Breast epithelium (tissue), 4 donors: ENCODE data around the gene HIPK1. TPM values are rescaled to one million over a fixed set of nuclear protein-coding genes. Genes with fewer than 3 reads are reported as not detected.
A peak's percentile ranks its signal among the peaks of the same experiment; 100 is the strongest.

Source experiments
- DNase-seq, 2 donors: peaks; one replicate each; pipeline ENCODE4 v3.0.0-alpha.2; 2019; ENCODE audit warnings: low spot score in 2 of 2
- H3K27ac ChIP-seq, 2 donors: fragments of 200-600 bp; sonication (generic) in 1 of 2; one replicate each; pipeline ENCODE4 v1.5.1; 2016 to 2019; ENCODE audit warnings: mild to moderate bottlenecking in 1 of 2
- H3K27me3 ChIP-seq, 2 donors: fragments of 200-600 bp; sonication (generic) in 1 of 2; one replicate each; pipeline versions ENCODE4 v1.5.1 to v1.6.0; 2017 to 2019; ENCODE audit warnings: control low read depth in 1 of 2, mild to moderate bottlenecking in 1 of 2
- H3K36me3 ChIP-seq: fragments of 200-600 bp; one replicate; pipeline ENCODE4 v1.5.1; 2019
- H3K4me1 ChIP-seq, 2 donors: fragments of 200-600 bp; sonication (generic); one replicate each; pipeline ENCODE4 v1.5.1; 2016 to 2019; ENCODE audit warnings: control low read depth in 1 of 2
- H3K4me3 ChIP-seq, 3 donors: fragments of 200-600 bp; sonication (generic); 1 replicate in 2 of 3; 2 replicates in 1 of 3; pipeline ENCODE4 v1.5.1; 2016 to 2019; ENCODE audit warnings: mild to moderate bottlenecking in 3 of 3, moderate library complexity in 2 of 3
- H3K9me3 ChIP-seq, 2 donors: fragments of 200-600 bp; sonication (generic) in 1 of 2; one replicate each; pipeline ENCODE4 v1.5.1; 2016 to 2019; ENCODE audit warnings: control low read depth in 1 of 2
- POLR2A ChIP-seq: fragments of 450-650 bp; IDR thresholded peaks from one replicate; pipeline ENCODE4 v1.6.1; 2016; ENCODE audit warnings: antibody characterized with exemption, mild to moderate bottlenecking, moderate library complexity
- POLR2AphosphoS5 ChIP-seq, 3 donors: sonication (generic); formaldehyde crosslinking; IDR thresholded peaks; one replicate each; pipeline ENCODE4 v1.6.1; 2017; ENCODE audit warnings: antibody characterized with exemption in 3 of 3
- intact Hi-C: fragments of 100-400 bp; cut with DNase I; formaldehyde crosslinking; loops from one replicate; pipeline ENCODE4 v1.15.1; 2023; ENCODE audit warnings: low total_unique reads
- total RNA-seq, 3 donors: library from RNA; depleted of rRNA; stranded (reverse); fragments of >200 nt; gene quantifications; one replicate each; pipeline ENCODE4 v1.1.0, GENCODE V29; 2016
- TF ChIP-seq, protein P1 (sequence below), 3 donors: fragments of 450-650 bp; IDR thresholded peaks; one replicate each; pipeline ENCODE4 v1.5.1; 2016 to 2017; ENCODE audit warnings: antibody characterized with exemption in 3 of 3, mild to moderate bottlenecking in 3 of 3, moderate library complexity in 3 of 3

HIPK1 gene
- total RNA-seq, 3 donors from 2014 or later = 46.9 to 66.2 (median 57.8) TPM

DNA sequence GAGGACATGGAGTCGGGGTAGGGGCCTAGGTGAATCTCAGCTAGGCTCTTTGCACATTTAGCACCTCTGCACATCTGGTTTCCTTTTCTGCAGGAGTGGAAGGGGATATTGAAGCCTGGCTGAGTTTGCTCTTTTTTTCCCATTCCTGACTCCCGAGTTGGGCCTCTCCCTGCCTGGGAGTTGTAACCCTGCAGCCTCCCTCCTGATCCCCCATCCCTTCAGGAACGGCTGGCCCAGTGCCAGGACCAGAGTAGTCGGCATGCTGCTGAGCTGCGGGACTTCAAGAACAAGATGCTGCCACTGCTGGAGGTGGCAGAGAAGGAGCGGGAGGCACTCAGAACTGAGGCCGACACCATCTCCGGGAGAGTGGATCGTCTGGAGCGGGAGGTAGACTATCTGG is 51.0 kb downstream of the HIPK1 start:
- Histone ChIP-seq H3K4me3 (peak overlapping the region; percentile 44 to 61 (median 47)), H3K4me1 (peaks cover 5 to 9% of the 10 kb centered on the region in 2 donors), H3K27ac (peak overlapping the region; percentile 61 to 92), H3K36me3 (no peaks in the 10 kb centered on the region), H3K27me3 (no peaks in the 10 kb centered on the region), H3K9me3 (no peaks in the 10 kb centered on the region)
- TF ChIP-seq POLR2AphosphoS5 (IDR thresholded peaks at IDR 0.05) (no peak), POLR2A (no peak)
- TF ChIP-seq, protein P1, sequence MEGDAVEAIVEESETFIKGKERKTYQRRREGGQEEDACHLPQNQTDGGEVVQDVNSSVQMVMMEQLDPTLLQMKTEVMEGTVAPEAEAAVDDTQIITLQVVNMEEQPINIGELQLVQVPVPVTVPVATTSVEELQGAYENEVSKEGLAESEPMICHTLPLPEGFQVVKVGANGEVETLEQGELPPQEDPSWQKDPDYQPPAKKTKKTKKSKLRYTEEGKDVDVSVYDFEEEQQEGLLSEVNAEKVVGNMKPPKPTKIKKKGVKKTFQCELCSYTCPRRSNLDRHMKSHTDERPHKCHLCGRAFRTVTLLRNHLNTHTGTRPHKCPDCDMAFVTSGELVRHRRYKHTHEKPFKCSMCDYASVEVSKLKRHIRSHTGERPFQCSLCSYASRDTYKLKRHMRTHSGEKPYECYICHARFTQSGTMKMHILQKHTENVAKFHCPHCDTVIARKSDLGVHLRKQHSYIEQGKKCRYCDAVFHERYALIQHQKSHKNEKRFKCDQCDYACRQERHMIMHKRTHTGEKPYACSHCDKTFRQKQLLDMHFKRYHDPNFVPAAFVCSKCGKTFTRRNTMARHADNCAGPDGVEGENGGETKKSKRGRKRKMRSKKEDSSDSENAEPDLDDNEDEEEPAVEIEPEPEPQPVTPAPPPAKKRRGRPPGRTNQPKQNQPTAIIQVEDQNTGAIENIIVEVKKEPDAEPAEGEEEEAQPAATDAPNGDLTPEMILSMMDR (IDR thresholded peaks at IDR 0.05) = no peak
- intact Hi-C loops = no loop called here
- no peak for DNase-seq

DNA sequence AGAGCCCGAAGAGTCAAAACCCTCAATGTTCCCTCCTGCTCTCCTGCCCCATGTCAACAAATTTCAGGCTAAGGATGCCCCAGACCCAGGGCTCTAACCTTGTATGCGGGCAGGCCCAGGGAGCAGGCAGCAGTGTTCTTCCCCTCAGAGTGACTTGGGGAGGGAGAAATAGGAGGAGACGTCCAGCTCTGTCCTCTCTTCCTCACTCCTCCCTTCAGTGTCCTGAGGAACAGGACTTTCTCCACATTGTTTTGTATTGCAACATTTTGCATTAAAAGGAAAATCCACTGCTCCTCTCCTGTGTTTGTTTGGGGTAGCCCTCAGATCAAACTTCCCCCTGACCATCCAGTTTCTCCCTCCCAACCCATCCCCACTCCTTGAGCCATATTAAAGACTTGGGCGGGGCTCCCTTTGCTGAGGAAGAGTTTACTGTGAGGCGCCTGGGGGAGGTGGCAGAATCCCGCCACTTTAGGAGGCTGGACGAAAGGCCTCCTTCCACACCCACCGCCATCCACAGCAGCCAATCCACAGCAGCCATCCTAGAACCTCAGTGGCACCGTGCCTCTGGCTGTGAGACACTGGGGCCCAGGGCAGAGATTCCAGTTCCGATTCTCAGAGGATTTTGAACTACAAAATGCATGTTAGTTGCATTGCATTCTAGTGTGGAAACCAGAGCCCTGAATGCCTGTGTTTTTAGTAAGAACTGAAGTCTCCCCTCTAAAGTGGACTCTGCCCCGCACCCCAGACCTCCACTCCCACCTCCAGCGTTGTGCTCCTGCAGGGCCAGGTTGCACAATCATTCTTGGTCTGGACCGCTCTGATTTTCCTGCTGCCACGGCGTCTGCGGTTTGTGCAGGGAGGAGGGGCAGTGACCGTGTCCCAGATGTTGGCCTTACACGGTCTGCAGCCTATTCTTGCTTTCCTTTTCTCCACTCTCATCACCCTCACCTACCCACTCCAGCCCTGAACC is 53.1 kb downstream of the HIPK1 start:
- intact Hi-C loops = no loop called here
- Histone ChIP-seq H3K27ac (peak overlapping the region; percentile 61 to 92), H3K4me3 (peak overlapping the region; percentile 44 to 61 (median 47))

DNA sequence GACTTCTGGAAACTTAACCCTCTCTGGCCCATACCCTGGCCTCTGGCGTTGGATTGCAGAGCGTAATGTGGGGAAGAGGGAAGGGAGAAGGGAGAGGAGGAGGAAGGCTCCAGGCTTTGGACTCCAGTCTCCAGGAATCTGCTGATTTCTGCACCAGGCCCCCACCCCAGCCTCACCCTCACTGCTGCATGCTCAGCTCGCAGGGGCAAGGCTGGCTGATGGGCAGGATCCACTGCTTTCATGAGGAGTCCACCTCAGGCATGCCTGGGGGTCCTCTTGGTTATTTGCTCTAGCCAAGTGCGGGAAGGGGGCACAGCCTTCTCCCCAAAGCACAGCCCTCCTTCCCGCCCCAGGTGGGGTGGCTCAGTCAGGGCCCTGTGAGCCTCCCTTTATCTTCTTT is 53.8 kb downstream of the HIPK1 start:
- Histone ChIP-seq H3K27ac (peak overlapping the region; percentile 40 to 92), H3K4me3 (peak overlapping the region; percentile 44 to 61 (median 47)), H3K27me3 (no peaks in the 10 kb centered on the region), H3K36me3 (no peaks in the 10 kb centered on the region), H3K9me3 (no peaks in the 10 kb centered on the region), H3K4me1 (peaks cover 5 to 9% of the 10 kb centered on the region in 2 donors)
- DNase-seq = no peak
- TF ChIP-seq, protein P1 (IDR thresholded peaks at IDR 0.05) = no peak
- TF ChIP-seq POLR2AphosphoS5 (IDR thresholded peaks at IDR 0.05) (no peak), POLR2A (no peak)
- intact Hi-C loops = no loop called here

More for the DNA sequence above, 53.1 kb downstream of the HIPK1 start:
- Histone ChIP-seq H3K27me3 (no peaks in the 10 kb centered on the region), H3K36me3 (no peaks in the 10 kb centered on the region), H3K9me3 (no peaks in the 10 kb centered on the region), H3K4me1 (peaks cover 5 to 9% of the 10 kb centered on the region in 2 donors)
- TF ChIP-seq POLR2AphosphoS5 (IDR thresholded peaks at IDR 0.05) = peak; percentile 40 to 72 (median 56)
- TF ChIP-seq, protein P1 (IDR thresholded peaks at IDR 0.05) = no peak
- peak in 1 of 2 donors; percentile 35 for DNase-seq

DNA sequence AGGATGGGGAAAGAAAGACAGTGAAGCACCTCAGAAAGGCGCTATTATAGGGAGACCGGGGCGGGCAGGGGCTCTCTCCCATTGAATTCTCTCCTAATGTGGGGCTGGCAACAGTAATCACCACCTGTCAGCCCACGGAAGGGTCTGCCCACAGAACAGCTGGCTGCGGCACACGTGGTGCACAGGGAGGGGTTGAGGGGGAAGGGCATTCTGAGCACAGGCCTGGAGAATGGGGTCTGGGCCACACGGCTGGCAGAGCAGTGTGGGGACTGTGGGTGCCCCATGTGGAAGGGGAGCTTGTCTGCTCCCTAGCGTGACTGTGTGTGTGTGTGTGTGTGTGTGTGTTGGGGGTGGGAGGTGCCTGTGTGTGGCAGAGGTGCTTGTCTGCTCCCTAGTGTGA is 54.3 kb downstream of the HIPK1 start:
- Histone ChIP-seq H3K27me3 (no peaks in the 10 kb centered on the region), H3K36me3 (no peaks in the 10 kb centered on the region), H3K9me3 (no peaks in the 10 kb centered on the region), H3K4me1 (peaks cover 5 to 9% of the 10 kb centered on the region in 2 donors), H3K27ac (peak overlapping the region; percentile 40 to 92), H3K4me3 (peak overlapping the region; percentile 44 to 61 (median 47))
- no peak for DNase-seq
- intact Hi-C loops = no loop called here
- no peak for TF ChIP-seq POLR2AphosphoS5 (IDR thresholded peaks at IDR 0.05)
- TF ChIP-seq, protein P1 (IDR thresholded peaks at IDR 0.05) = no peak
- TF ChIP-seq POLR2A = no peak

DNA sequence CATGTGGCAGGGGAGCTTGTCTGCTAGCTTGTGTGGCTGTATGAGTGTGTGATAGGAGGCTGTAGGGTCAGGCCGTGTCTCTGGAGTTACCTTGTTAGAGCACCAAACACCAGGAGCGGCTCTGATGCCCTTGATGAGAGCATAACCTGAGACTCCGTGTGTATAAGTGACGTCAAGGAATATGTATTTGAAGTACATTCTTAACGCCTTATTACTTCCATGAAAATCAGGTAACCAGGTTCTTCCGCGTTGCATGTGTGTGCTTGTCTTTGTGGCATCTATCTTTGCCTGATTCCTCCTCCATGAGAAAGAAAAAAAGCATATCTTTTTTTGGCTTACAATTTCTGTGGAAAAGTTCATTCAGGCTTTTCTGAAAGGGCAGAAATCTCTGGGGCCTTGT is 54.7 kb downstream of the HIPK1 start:
- no peaks in the 10 kb centered on the region for H3K27me3 ChIP-seq
- intact Hi-C loops = no loop called here
- H3K4me1 ChIP-seq = peaks cover 5 to 9% of the 10 kb centered on the region in 2 donors
- no peaks in the 10 kb centered on the region for H3K9me3 ChIP-seq
- H3K4me3 ChIP-seq = peak overlapping the region in 2 of 3 donors; percentile 44 to 61
- peak overlapping the region; percentile 40 to 92 for H3K27ac ChIP-seq
- DNase-seq = no peak
- no peaks in the 10 kb centered on the region for H3K36me3 ChIP-seq
- TF ChIP-seq POLR2A = no peak
